ENCODE data around the gene B3GALT6.

B3GALT6 gene

GRCh38 chr1:1216770-1217620 is 15.0 kb upstream of the B3GALT6 start:
- FAIRE-seq, result no peak

DNA sequence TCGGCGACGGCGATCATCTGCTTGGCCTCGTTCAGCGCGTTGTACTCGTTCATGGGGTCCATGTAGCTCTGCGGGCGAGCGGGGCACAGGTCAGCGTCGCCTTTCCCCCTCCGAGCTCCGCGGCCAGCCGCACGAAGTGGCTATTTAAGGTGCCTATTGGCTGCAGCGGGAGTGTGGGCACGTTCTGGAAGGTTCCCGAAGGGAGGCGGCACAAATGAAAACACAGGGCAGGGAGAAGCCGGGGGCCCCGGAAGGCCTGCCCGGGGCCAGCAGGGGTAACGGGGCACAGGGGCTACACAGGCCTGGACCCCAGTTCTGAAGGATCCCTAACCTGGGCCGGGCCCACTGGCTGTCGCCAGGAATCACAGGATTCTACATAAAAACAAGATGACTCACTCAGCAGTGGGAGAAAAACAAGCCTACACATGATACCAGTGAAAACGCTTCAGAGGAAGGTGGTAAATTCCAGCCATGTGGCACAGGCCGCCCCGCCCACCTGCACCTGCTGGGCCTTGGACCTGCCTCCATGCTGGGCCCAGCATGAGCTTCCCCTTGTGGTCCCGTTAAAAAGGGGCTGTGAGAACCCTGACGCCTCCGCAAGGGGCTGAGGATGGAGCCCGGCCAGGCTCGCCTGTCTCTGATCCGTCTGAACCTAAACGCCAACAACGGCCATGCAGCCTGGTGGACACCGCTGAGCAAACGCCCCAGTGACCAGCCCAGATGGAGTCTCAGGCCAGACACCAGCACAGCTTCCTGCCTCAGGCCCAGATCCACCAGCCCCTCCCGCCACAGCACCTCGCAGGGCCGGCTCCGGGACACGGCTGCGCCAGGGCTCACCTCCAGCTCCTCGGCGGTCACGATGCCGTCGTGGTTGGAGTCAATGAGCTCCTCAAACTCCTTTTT is 14.2 kb upstream of the B3GALT6 start:
- DNase-seq (ENCODE audit: insufficient read length, low spot score) (no peak), FAIRE-seq (no peak)
- no peak for TF ChIP-seq TAF1 (IDR thresholded peaks at IDR 0.05; ENCODE audit: low read depth, low read length)
- TF ChIP-seq POLR2A (IDR thresholded peaks at IDR 0.05; ENCODE audit: low read depth, low read length), result no peak
- no peak for TF ChIP-seq POU2F2 (IDR thresholded peaks at IDR 0.05; ENCODE audit: low read depth, low read length)
- no peak for TF ChIP-seq POLR2AphosphoS5 (IDR thresholded peaks at IDR 0.05; ENCODE audit: low read depth, low read length)
- TF ChIP-seq SPI1 (IDR thresholded peaks at IDR 0.05; ENCODE audit: low read depth, low read length), result no peak
- TF ChIP-seq PAX5 (IDR thresholded peaks at IDR 0.05; ENCODE audit: insufficient read depth, low read length, severe bottlenecking), result no peak

More at GRCh38 chr1:1216770-1217620, 15.0 kb upstream of the B3GALT6 start:
- TF ChIP-seq POLR2A (IDR thresholded peaks at IDR 0.05; ENCODE audit: low read depth, low read length) (no peak), SPI1 (IDR thresholded peaks at IDR 0.05; ENCODE audit: low read depth, low read length) (no peak), POLR2AphosphoS5 (IDR thresholded peaks at IDR 0.05; ENCODE audit: low read depth, low read length) (no peak), PAX5 (IDR thresholded peaks at IDR 0.05; ENCODE audit: insufficient read depth, low read length, severe bottlenecking) (no peak)
- no peak for DNase-seq (ENCODE audit: insufficient read length, low spot score)

- TF ChIP-seq POLR2AphosphoS5 (IDR thresholded peaks at IDR 0.05; ENCODE audit: low read depth, low read length) (no peak), PAX5 (IDR thresholded peaks at IDR 0.05; ENCODE audit: insufficient read depth, low read length, severe bottlenecking) (no peak), POU2F2 (IDR thresholded peaks at IDR 0.05; ENCODE audit: low read depth, low read length) (0 out of 2 replicates have a peak, but pooled peaks have one; percentile 18), SPI1 (IDR thresholded peaks at IDR 0.05; ENCODE audit: low read depth, low read length) (no peak), TAF1 (IDR thresholded peaks at IDR 0.05; ENCODE audit: low read depth, low read length) (no peak)
- DNase-seq (ENCODE audit: insufficient read length, low spot score) (no peak), FAIRE-seq (no peak)
Measured at GRCh38 chr1:1218524-1219200, 13.4 kb upstream of the B3GALT6 start.

DNA sequence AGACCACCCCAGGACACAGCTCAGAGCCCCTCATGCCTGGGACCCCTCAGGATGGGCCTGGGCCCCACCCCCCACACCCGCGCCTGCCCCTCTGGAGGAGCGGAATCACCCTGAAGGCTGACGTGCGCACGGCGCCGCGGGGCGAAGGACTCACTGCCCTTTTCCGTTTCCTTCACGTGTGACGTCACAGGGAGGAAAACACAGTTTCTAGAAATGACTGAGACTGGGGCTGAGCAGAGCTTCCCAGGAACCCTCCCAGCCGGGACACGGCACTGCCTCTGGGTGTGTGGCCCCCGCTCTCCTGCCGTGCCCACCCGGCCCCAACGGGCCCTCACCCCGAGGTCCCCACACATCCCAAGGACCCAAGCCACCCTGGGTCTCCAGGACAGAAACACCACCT is 12.7 kb upstream of the B3GALT6 start:
- DNase-seq (ENCODE audit: insufficient read length, low spot score) (no peak), FAIRE-seq (no peak)
- TF ChIP-seq TAF1 (IDR thresholded peaks at IDR 0.05; ENCODE audit: low read depth, low read length) (no peak), POLR2AphosphoS5 (IDR thresholded peaks at IDR 0.05; ENCODE audit: low read depth, low read length) (no peak), POU2F2 (IDR thresholded peaks at IDR 0.05; ENCODE audit: low read depth, low read length) (no peak), POLR2A (IDR thresholded peaks at IDR 0.05; ENCODE audit: low read depth, low read length) (no peak), SPI1 (IDR thresholded peaks at IDR 0.05; ENCODE audit: low read depth, low read length) (no peak), PAX5 (IDR thresholded peaks at IDR 0.05; ENCODE audit: insufficient read depth, low read length, severe bottlenecking) (no peak)

- FAIRE-seq (no peak), DNase-seq (ENCODE audit: insufficient read length, low spot score) (no peak)
- no peak for TF ChIP-seq POLR2A (IDR thresholded peaks at IDR 0.05; ENCODE audit: low read depth, low read length)
- TF ChIP-seq POLR2AphosphoS5 (IDR thresholded peaks at IDR 0.05; ENCODE audit: low read depth, low read length), result no peak
Measured at GRCh38 chr1:1220197-1220596, 11.8 kb upstream of the B3GALT6 start.

DNA sequence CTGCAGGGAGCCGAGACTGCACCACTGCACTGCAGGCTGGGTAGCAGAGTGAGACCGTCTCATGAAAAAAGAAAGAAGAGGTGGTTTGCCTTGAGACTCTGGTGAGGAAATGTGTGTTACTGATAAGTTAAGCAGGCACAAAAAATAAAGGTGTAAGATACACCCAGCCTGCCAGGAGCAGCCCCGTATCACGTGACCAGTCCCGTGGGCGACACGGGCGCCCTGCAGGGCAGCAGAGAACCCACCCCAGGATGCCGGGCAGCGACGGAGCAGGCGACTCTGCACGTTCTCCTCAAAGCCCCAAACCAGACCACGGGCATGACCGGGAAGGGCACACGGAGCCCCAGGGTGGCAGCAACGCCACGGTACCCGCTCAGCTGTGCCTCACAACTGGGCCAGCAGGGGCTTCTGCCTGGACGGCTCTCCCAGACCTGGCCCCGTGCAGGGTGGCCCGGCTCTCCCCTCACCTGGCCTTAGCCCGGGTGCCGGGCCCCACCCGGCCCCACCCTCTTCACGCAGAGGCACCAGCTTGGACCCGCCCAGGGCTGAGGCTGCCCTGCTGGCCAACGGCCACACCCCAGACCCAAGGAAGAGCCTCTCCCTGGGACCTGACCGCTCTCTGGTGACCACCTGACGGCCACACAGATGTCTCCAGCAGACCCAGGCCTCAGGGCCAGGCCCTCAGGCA is 10.0 kb upstream of the B3GALT6 start:
- no peak for DNase-seq (ENCODE audit: insufficient read length, low spot score)
- FAIRE-seq, result no peak
- TF ChIP-seq POU2F2 (IDR thresholded peaks at IDR 0.05; ENCODE audit: low read depth, low read length) (no peak), TAF1 (IDR thresholded peaks at IDR 0.05; ENCODE audit: low read depth, low read length) (no peak), POLR2AphosphoS5 (IDR thresholded peaks at IDR 0.05; ENCODE audit: low read depth, low read length) (0 out of 2 replicates have a peak, but pooled peaks have one; percentile 4), PAX5 (IDR thresholded peaks at IDR 0.05; ENCODE audit: insufficient read depth, low read length, severe bottlenecking) (no peak)

DNA sequence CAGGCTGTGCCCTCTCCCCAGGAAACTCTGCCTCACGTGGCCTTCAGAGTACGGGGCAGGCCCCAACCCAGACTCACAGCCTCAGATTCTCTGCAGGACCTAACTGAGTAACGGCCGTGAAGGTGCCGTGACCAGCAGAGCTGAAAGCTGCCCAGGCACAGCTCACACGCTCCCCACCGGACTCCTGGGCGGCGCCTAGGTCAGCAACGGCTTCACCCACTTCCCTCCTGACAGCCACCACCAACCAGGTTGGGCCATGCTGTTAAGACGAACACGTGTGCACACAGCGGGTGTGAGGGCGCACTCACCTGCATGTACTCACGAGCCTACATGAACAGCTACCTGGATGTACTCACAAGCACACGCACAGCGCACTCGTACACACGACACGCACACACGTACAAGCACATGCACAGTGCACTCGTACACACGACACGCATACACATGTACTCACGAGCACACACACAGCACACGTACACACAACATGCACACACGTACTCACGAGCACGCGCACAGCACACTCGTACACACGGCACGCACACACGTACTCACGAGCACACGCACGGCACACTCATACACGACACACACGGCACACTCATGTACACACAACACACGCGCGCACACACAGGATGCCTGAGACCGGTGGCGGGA is 9.3 kb upstream of the B3GALT6 start:
- FAIRE-seq, result peak; percentile 74

DNA sequence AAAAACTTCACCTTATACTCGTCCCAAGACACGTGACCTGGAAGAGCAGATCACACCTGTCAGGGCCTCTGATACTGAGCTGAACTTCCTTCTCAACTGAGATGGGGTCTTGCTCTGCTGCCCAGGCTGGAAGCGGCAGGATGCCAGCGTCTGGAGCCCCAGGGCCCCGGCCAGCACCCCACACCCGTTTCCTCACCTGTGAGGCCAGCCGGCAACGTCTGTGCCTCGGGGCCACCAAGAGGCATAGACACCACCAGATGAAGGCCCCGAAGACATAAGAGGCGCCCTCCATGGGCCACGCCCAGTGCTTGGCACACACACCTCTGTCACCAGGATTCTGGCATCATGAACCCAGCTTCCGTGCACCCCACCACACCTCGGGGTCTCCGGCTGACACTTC is 8.7 kb upstream of the B3GALT6 start:
- DNase-seq (ENCODE audit: insufficient read length, low spot score), result no peak
- FAIRE-seq, result no peak
- TF ChIP-seq TAF1 (IDR thresholded peaks at IDR 0.05; ENCODE audit: low read depth, low read length) (no peak), POLR2AphosphoS5 (IDR thresholded peaks at IDR 0.05; ENCODE audit: low read depth, low read length) (no peak), POU2F2 (IDR thresholded peaks at IDR 0.05; ENCODE audit: low read depth, low read length) (no peak), SPI1 (IDR thresholded peaks at IDR 0.05; ENCODE audit: low read depth, low read length) (no peak), PAX5 (IDR thresholded peaks at IDR 0.05; ENCODE audit: insufficient read depth, low read length, severe bottlenecking) (no peak), POLR2A (IDR thresholded peaks at IDR 0.05; ENCODE audit: low read depth, low read length) (no peak)

More for the DNA sequence above, 9.3 kb upstream of the B3GALT6 start:
- DNase-seq (ENCODE audit: insufficient read length, low spot score), result no peak
- TF ChIP-seq POU2F2 (IDR thresholded peaks at IDR 0.05; ENCODE audit: low read depth, low read length) (0 out of 2 replicates have a peak, but pooled peaks have one; percentile 29), PAX5 (IDR thresholded peaks at IDR 0.05; ENCODE audit: insufficient read depth, low read length, severe bottlenecking) (no peak)

Measured in GM12891 (cell line).